ENCODE results near the gene BAZ2B. TPM values are rescaled to one million over a fixed set of nuclear protein-coding genes. Genes with fewer than 3 reads are reported as not detected.

The BAZ2B gene
- total RNA-seq, 1 experiment from 2014 or later, result 19.9 TPM

- H3K27ac ChIP-seq (ENCODE audit: low read depth, low read length), result no peak overlapping the region
- no peaks in the 10 kb centered on the region for H3K9me3 ChIP-seq (ENCODE audit: control insufficient read depth in 1 of 2, insufficient read depth in 1 of 2, low read depth in 1 of 2, low read length in 2 of 2)
- no peaks in the 10 kb centered on the region for H3K9me2 ChIP-seq (ENCODE audit: insufficient read depth)
- no peak overlapping the region for H3K4me3 ChIP-seq (replicated peaks in 1 of 2; ENCODE audit: low read depth in 1 of 2, low read length in 2 of 2)
- no peak overlapping the region for H2AFZ ChIP-seq (ENCODE audit: low read depth, low read length, poor library complexity, severe bottlenecking)
- H3K27me3 ChIP-seq (ENCODE audit: insufficient read depth, low read length), result no peaks in the 10 kb centered on the region
- H3K4me2 ChIP-seq (ENCODE audit: low read length), result no peak overlapping the region
- CTCF ChIA-PET, result no interaction called here
- RAD21 ChIA-PET (ENCODE audit: low non-redundant PET in 1 of 2, low total read pairs in 2 of 2, uncharacterized antibody in 2 of 2, unreplicated experiment in 2 of 2), result no interaction called here
- peaks cover 3 to 4% of the 10 kb centered on the region in 2 experiments; a peak in 3 of 4 replicates for H3K4me1 ChIP-seq (ENCODE audit: control insufficient read depth in 1 of 2, insufficient read depth in 2 of 2, low read length in 2 of 2)
- BruUV-seq (replicated peaks), result no TSS peak
- POLR2A ChIA-PET, result no interaction called here
- no peaks in the 10 kb centered on the region for H4K20me1 ChIP-seq (ENCODE audit: insufficient read depth)
- TF ChIP-seq FOSL1 (IDR thresholded peaks at IDR 0.05; ENCODE audit: low read depth) (no peak), RAD21 (IDR thresholded peaks at IDR 0.05; ENCODE audit: low read depth) (no peak), ELF1 (IDR thresholded peaks at IDR 0.05; ENCODE audit: borderline replicate concordance, low read depth) (no peak), EZH2 (IDR thresholded peaks at IDR 0.05) (no peak), JUND (IDR thresholded peaks at IDR 0.05) (no peak), EZH2phosphoT487 (IDR thresholded peaks at IDR 0.05; ENCODE audit: borderline replicate concordance) (no peak), CTCF (IDR thresholded peaks at IDR 0.05 in 2 of 3, conservative IDR thresholded peaks at IDR 0.05 in 1 of 3; ENCODE audit: borderline replicate concordance in 1 of 3, insufficient read depth in 1 of 3, low read depth in 2 of 3, low read length in 2 of 3) (no peak), YY1 (IDR thresholded peaks at IDR 0.05; ENCODE audit: extremely low read depth, insufficient replicate concordance, low read depth, low read length) (no peak), CBX3 (IDR thresholded peaks at IDR 0.05; ENCODE audit: low read depth) (no peak), TCF7L2 (IDR thresholded peaks at IDR 0.05; ENCODE audit: borderline replicate concordance, extremely low read depth, insufficient read depth, insufficient read length) (no peak), CEBPB (IDR thresholded peaks at IDR 0.05; ENCODE audit: low read depth) (no peak), MAX (IDR thresholded peaks at IDR 0.05) (no peak)
- ATAC-seq (no peak), DNase-seq (ENCODE audit: low read depth, low spot score) (no peak)
- intact Hi-C loops (cut with micrococcal nuclease), result no loop called here
- no peak overlapping the region for H3K9ac ChIP-seq (ENCODE audit: low read length)
- H3K36me3 ChIP-seq (ENCODE audit: control insufficient read depth in 1 of 2, insufficient read depth in 2 of 2, low read length in 2 of 2), result no peaks in the 10 kb centered on the region
- no peaks in the 10 kb centered on the region for H3K79me2 ChIP-seq (ENCODE audit: insufficient read depth, low read length)
Observed at GRCh38 chr2:159521272-159521671, 95.1 kb downstream of the BAZ2B start.
